Epithelial cell of esophagus (primary cell): Measurements from ENCODE around the gene CCDC180.
"Not testable (repeated sequence)": the region's sequence is repeated elsewhere in the genome, so short reads cannot be mapped to it uniquely, and the experiment has no call there.

Experiments used
- DNase-seq: peaks from one replicate; pipeline ENCODE4 v3.0.0; 2010; ENCODE audit warnings: low read depth
- H3K4me3 ChIP-seq: 2 replicates; pipeline ENCODE4 v1.5.1; 2011; ENCODE audit warnings: mild to moderate bottlenecking, low read length, control low read depth
- CTCF ChIP-seq: IDR thresholded peaks from 2 replicates; pipeline ENCODE4 v1.5.1; 2011; ENCODE audit warnings: low read depth, mild to moderate bottlenecking, low read length, control low read depth, inconsistent platforms; ENCODE audit not compliant: insufficient read depth; ENCODE audit errors: missing control alignments

CCDC180 gene

GRCh38 chr9:97307500-97308163 lies at the start of gene CCDC180:
Gene CCDC180, plus strand, starts transcription at chr9:97307659. Its CDS starts 405 bp downstream, at chr9:97308064.
- no peak for TF ChIP-seq CTCF
- H3K4me3 ChIP-seq = no peak within 1 kb of the TSS
- DNase-seq = peak; percentile 9

- H3K4me3 ChIP-seq, DNase-seq: not testable (repeated sequence)
Measured at GRCh38 chr9:97259834-97260514, 47.5 kb upstream of the CCDC180 start.

GRCh38 chr9:97271292-97271691 lies 36.2 kb upstream of the CCDC180 start:
- no peak for TF ChIP-seq CTCF
- no peak overlapping the region for H3K4me3 ChIP-seq
- no peak for DNase-seq

- H3K4me3 ChIP-seq = no peak overlapping the region
- no peak for DNase-seq
- TF ChIP-seq CTCF = no peak
Measured at GRCh38 chr9:97272072-97272471, 35.4 kb upstream of the CCDC180 start.

GRCh38 chr9:97276310-97276852 lies 31.1 kb upstream of the CCDC180 start:
- no peak for TF ChIP-seq CTCF
- no peak overlapping the region for H3K4me3 ChIP-seq
- DNase-seq = no peak

- TF ChIP-seq CTCF = no peak
- no peak overlapping the region for H3K4me3 ChIP-seq
- no peak for DNase-seq
Measured at GRCh38 chr9:97277953-97278352, 29.5 kb upstream of the CCDC180 start.

- no peak for DNase-seq
- no peak for TF ChIP-seq CTCF
- no peak overlapping the region for H3K4me3 ChIP-seq
Measured at GRCh38 chr9:97280755-97281330, 26.6 kb upstream of the CCDC180 start.
